K562 (cell line): ENCODE data around the gene SFSWAP. TPM values are rescaled to one million over a fixed set of nuclear protein-coding genes. Genes with fewer than 3 reads are reported as not detected.

Experiments
- CREM ChIP-seq: IDR thresholded peaks from 2 replicates; pipeline ENCODE4 v1.6.1; 2014; ENCODE audit warnings: antibody characterized with exemption, low read depth
- GTF2B ChIP-seq: IDR thresholded peaks from 2 replicates; pipeline ENCODE4 v1.6.1; 2011; ENCODE audit not compliant: insufficient read length; ENCODE audit errors: extremely low read depth
- HMGXB4 ChIP-seq: sonication (generic); formaldehyde crosslinking; IDR thresholded peaks from 2 replicates; pipeline ENCODE4 v1.8.1; 2023; ENCODE audit warnings: mild to moderate bottlenecking, missing genetic modification reagents
- JUN ChIP-seq, 2 experiments: sonication (generic) in 1 of 2; formaldehyde crosslinking in 1 of 2; IDR thresholded peaks; 2 replicates each; pipeline versions ENCODE4 v1.6.1 to v1.8.0; 2012 to 2022; ENCODE audit warnings: borderline replicate concordance in 2 of 2, mild to moderate bottlenecking in 2 of 2, improper control_type of control experiment in 1 of 2, low read depth in 1 of 2, low read length in 1 of 2, missing genetic modification reagents in 1 of 2
- KDM5B ChIP-seq: fragments of 200-600 bp; sonication (generic); IDR thresholded peaks from 2 replicates; pipeline ENCODE4 v1.6.1; 2012; ENCODE audit warnings: low read depth, mild to moderate bottlenecking, moderate library complexity, low read length, control low read depth, inconsistent platforms; ENCODE audit not compliant: insufficient replicate concordance
- KLF13 ChIP-seq: fragments of 450-650 bp; IDR thresholded peaks from 2 replicates; pipeline ENCODE4 v1.6.1; 2016; ENCODE audit warnings: missing genetic modification characterization, low read depth, mild to moderate bottlenecking, missing compliant biosample characterization, moderate library complexity, borderline replicate concordance
- NELFE ChIP-seq: IDR thresholded peaks from 2 replicates; pipeline ENCODE4 v1.6.1; 2011; ENCODE audit warnings: mild to moderate bottlenecking; ENCODE audit not compliant: insufficient read depth, insufficient read length
- PHTF2 ChIP-seq: fragments of 250-450 bp; sonication (Bioruptor Pico); IDR thresholded peaks from 2 replicates; pipeline ENCODE4 v1.5.0; 2021; ENCODE audit warnings: mild to moderate bottlenecking
- RCOR1 ChIP-seq, 2 experiments: IDR thresholded peaks; 2 replicates each; pipeline ENCODE4 v1.6.1; 2012; ENCODE audit warnings: low read depth in 2 of 2, low read length in 2 of 2, borderline replicate concordance in 1 of 2, improper control_type of control experiment in 1 of 2
- RFX1 ChIP-seq: fragments of 450-650 bp; IDR thresholded peaks from 2 replicates; pipeline ENCODE4 v1.6.1; 2016; ENCODE audit warnings: mild to moderate bottlenecking, moderate library complexity
- SIN3B ChIP-seq: fragments of 450-650 bp; IDR thresholded peaks from 2 replicates; pipeline ENCODE4 v1.6.1; 2017; ENCODE audit warnings: low read depth, mild to moderate bottlenecking, moderate library complexity
- SMAD1 ChIP-seq: fragments of 150-350 bp; IDR thresholded peaks from 2 replicates; pipeline ENCODE4 v1.6.1; 2014; ENCODE audit warnings: low read length, low read depth; ENCODE audit not compliant: partially characterized antibody
- SMARCA4 ChIP-seq: fragments of 450-650 bp; IDR thresholded peaks from 2 replicates; pipeline ENCODE4 v1.6.1; 2016
- USF1 ChIP-seq: sonication (generic); formaldehyde crosslinking; IDR thresholded peaks from 2 replicates; pipeline ENCODE4 v1.9.0; 2022; ENCODE audit warnings: mild to moderate bottlenecking, missing genetic modification reagents
- ZBTB17 ChIP-seq: fragments of 450-650 bp; formaldehyde crosslinking; IDR thresholded peaks from 2 replicates; pipeline ENCODE4 v1.4.0; 2020; ENCODE audit warnings: mild to moderate bottlenecking
- ZFX ChIP-seq: sonication (generic); formaldehyde crosslinking; IDR thresholded peaks from 2 replicates; pipeline ENCODE4 v1.8.0; 2022; ENCODE audit warnings: mild to moderate bottlenecking, missing genetic modification reagents, moderate library complexity
- ZKSCAN1 ChIP-seq: fragments of 150-350 bp; IDR thresholded peaks from 2 replicates; pipeline ENCODE4 v1.6.1; 2016; ENCODE audit warnings: low read depth, low read length
- ZNF23 ChIP-seq: fragments of 250-450 bp; sonication (Bioruptor Pico); IDR thresholded peaks from 2 replicates; pipeline ENCODE4 v1.4.0; 2020; ENCODE audit warnings: mild to moderate bottlenecking
- ZNF263 ChIP-seq: sonication (generic); formaldehyde crosslinking; IDR thresholded peaks from 2 replicates; pipeline ENCODE4 v1.8.0; 2022; ENCODE audit warnings: mild to moderate bottlenecking, missing genetic modification reagents, borderline replicate concordance
- ZNF511 ChIP-seq: sonication (generic); formaldehyde crosslinking; IDR thresholded peaks from 2 replicates; pipeline ENCODE4 v1.8.0; 2022; ENCODE audit warnings: mild to moderate bottlenecking, missing genetic modification reagents
- ZNF644 ChIP-seq: fragments of 200-800 bp; sonication (Bioruptor generic); IDR thresholded peaks from 2 replicates; pipeline ENCODE4 v1.6.1; 2016; ENCODE audit warnings: low read depth, missing genetic modification characterization, missing compliant biosample characterization
- polyA plus RNA-seq, 8 experiments: library from polyadenylated mRNA; depleted of rRNA in 4 of 8; stranded (reverse) in 5 of 8; unstranded in 3 of 8; fragments of >200 nt; fragmentation: Nextera tagmentation in 2 of 8; fragmentation: Illumina TruSeq in 1 of 8; extraction: Ambion mirVana in 2 of 8; extraction: Trizol in 1 of 8; gene quantifications; 2 replicates each; pipeline versions ENCODE4 v1.2.1 to v1.2.3, GENCODE V29; 2011 to 2014; ENCODE audit warnings: inconsistent platforms in 1 of 8, missing spikeins in 1 of 8
- total RNA-seq, 7 experiments: library from RNA; depleted of rRNA in 6 of 7; stranded (reverse); fragments of >200 nt in 6 of 7; fragmentation: Illumina TruSeq in 2 of 7; extraction: Trizol in 2 of 7; gene quantifications; 2 replicates each; pipeline versions ENCODE4 v1.2.1 to v1.2.3, GENCODE V29; 2011 to 2021; ENCODE audit warnings: low replicate concordance in 1 of 7
- TF ChIP-seq, protein P1 (sequence below): fragments of 450-650 bp; IDR thresholded peaks from 2 replicates; pipeline ENCODE4 v1.6.1; 2016

The SFSWAP gene
- total and polyA plus RNA-seq, 9 of the 15 experiments (the other 6 are each of a cell fraction or from before 2014, with no cell fraction given): 2.4 to 60.4 (median 32.6) TPM

- TF ChIP-seq USF1 (peak; percentile 30; the same call in 1 of the 2 replicates), RFX1 (no peak), ZNF23 (CRISPR knock-in tag) (no peak), NELFE (no peak), ZFX (CRISPR knock-in tag) (peak; percentile 97), SIN3B (peak; percentile 100), PHTF2 (CRISPR knock-in tag) (no peak), KLF13 (tag) (peak; percentile 27; the same call in 1 of the 2 replicates), ZNF511 (CRISPR knock-in tag) (peak; percentile 90; the same call in 1 of the 2 replicates), ZKSCAN1 (0 out of 2 replicates have a peak, but pooled peaks have one; percentile 25), ZBTB17 (CRISPR knock-in tag) (no peak), HMGXB4 (CRISPR knock-in tag) (peak; percentile 22; the same call in 1 of the 2 replicates), SMAD1 (no peak), KDM5B (peak; percentile 46), RCOR1 (IDR thresholded peaks at IDR 0.05; ENCODE audit: borderline replicate concordance in 1 of 2, low read depth in 2 of 2, low read length in 2 of 2) (no peak; a peak in 1 of 4 replicates), JUN (IDR thresholded peaks at IDR 0.05; ENCODE audit: borderline replicate concordance, low read depth, low read length) (no peak), JUN (CRISPR knock-in tag; IDR thresholded peaks at IDR 0.05; ENCODE audit: borderline replicate concordance) (0 out of 2 replicates have a peak, but pooled peaks have one; percentile 63), CREM (peak; percentile 83), ZNF263 (CRISPR knock-in tag) (peak; percentile 57; the same call in 1 of the 2 replicates), ZNF644 (peak; percentile 78), GTF2B (no peak), SMARCA4 (no peak)
- TF ChIP-seq, protein P1, sequence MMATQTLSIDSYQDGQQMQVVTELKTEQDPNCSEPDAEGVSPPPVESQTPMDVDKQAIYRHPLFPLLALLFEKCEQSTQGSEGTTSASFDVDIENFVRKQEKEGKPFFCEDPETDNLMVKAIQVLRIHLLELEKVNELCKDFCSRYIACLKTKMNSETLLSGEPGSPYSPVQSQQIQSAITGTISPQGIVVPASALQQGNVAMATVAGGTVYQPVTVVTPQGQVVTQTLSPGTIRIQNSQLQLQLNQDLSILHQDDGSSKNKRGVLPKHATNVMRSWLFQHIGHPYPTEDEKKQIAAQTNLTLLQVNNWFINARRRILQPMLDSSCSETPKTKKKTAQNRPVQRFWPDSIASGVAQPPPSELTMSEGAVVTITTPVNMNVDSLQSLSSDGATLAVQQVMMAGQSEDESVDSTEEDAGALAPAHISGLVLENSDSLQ: peak; percentile 79
Measured at GRCh38 chr12:131710464-131711457, at the start of gene SFSWAP (continued).
